DMS79 (cell line): Measurements from ENCODE around the gene TMEM218.
"Not testable (repeated sequence)": the region's sequence is repeated elsewhere in the genome, so short reads cannot be mapped to it uniquely, and the experiment has no call there.

Experiments used
- DNase-seq: peaks from one replicate; lab custom pipeline; 2025; lab: John Stamatoyannopoulos, UW

Gene TMEM218

GRCh38 chr11:125090151-125090550 lies 21.3 kb downstream of the TMEM218 start:
- DNase-seq = not testable (repeated sequence)

- DNase-seq = not testable (repeated sequence)
Measured at GRCh38 chr11:125089481-125089880, 21.9 kb downstream of the TMEM218 start.

- DNase-seq = peak; percentile 31
Measured at GRCh38 chr11:125088576-125089455, 22.6 kb downstream of the TMEM218 start.

- no peak for DNase-seq
Measured at GRCh38 chr11:125088123-125088522, 23.3 kb downstream of the TMEM218 start.

- no peak for DNase-seq
Measured at GRCh38 chr11:125086633-125087296, 24.7 kb downstream of the TMEM218 start.

DNA sequence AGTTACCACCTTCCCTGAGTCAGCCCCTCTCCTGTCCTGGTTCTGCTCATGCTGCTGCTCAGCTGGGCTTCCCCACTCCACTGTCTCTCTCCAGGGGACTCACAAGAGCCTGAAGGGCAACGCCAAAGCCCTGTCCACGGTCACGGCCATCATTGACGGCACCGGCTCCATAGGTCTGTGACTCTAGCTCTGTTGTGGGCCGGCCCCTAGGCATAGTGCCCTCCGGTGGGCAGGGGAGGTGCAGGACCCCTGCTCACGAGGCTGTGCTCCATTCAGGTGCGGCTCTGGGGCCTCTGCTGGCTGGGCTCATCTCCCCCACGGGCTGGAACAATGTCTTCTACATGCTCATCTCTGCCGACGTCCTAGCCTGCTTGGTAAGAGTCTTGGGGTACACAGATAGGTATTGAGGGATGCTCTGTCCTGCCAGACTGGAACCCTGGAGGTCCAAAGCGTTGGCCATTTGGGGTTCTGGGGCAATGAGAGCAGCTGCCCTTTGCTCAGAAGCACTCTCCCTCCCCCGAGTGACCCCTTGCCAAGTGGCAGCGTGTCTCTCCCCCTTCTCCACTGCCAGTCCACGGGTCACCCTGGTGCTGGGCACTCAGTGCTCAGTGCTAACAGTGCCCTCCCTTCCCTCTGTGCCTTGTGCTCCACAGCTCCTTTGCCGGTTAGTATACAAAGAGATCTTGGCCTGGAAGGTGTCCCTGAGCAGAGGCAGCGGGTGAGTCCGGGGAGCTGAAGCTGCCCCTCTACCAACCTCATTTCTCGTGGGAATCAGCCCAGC lies 25.9 kb downstream of the TMEM218 start:
- DNase-seq = no peak

- no peak for DNase-seq
Measured at GRCh38 chr11:125084761-125085231, 26.6 kb downstream of the TMEM218 start.

GRCh38 chr11:125084057-125084416 lies 27.4 kb downstream of the TMEM218 start:
- DNase-seq = no peak

DNA sequence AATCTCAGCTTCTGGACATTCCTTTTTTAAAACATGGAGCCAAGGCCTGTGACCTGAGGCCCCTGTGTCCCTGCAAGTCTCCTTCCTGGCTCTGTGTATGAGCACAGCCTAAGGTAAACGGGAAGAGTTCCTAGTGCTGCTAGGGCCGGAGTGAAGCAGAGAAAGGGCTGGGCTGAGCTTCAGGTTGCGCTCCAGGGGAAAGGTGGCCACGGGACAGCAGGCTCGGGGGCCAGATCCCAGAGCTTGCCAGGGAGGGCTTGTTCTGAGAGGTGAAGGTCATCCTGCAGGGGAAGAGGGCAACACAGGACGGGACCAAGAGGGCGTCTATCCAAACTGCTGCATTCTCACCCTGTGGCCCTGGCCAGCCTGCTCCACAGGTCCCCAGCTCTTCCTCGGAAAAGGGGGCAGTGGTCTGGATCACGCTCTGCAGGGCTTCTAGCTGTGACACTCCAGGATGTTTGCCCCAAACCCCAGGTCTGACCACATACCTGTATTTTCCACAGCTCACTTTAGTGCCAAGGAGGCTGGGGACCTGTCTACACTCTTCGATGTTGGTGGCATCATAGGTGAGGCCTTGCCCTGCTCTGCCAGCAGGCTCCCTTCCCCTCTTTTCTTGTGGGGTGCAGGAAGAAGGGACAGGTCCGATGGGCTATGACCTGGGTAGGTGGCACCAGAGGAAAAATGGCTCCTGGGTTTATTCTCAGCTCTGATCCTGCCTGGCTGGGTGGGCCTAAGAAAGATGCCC lies 27.9 kb downstream of the TMEM218 start:
- DNase-seq = no peak

DNA sequence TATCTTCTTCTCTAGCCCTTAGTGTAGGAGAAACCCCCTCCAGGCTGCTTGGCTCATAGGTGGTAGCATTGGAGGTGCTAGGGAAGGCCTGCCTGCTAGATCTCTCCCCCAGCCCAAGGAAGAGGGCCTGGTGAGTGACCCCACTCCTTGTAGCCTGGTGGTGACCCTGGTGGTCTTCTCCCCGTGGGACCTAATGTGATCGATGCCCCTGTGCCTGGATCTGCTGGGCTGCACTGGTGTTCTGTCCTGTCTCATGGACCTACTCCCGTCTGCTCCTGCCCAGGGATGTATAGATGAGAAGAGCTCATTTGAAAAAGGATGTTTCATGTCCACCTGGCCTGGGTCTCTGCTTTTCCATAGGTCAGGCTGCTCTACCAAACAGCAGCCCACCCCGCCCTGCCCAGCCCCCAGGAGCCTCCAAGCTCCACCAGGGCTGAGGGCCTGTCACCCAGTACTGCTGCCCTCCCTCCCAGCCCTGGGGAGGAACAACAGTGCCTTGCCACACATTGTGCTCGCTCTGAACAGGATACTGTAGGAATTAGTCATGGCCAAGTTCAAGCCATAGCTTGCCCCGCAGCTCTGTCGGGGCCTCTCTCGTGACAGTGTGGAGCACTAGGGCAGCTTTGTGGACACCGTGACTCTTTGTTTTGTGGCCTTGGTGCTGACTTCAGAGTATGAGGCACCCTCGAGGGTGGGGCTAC lies 28.7 kb downstream of the TMEM218 start:
- no peak for DNase-seq

DNA sequence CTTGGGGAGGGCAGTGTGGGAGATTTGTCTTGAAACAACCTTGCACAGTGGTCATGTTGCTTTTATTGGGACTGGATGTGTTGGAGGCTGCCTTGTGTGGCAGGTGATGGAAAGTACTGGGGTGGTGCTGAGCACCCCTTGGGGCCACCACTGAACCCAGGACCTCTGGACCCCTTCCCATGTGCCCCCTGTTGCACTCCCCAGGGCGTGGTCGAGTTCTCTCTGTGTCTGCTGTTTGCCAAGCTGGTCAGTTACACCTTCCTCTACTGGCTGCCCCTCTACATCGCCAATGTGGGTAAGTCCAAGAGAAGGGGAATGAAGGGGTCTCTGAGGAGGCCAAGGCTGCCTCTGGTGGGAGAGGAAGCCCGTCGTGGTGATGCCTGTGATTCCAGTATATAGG lies 29.4 kb downstream of the TMEM218 start:
- no peak for DNase-seq

DNA sequence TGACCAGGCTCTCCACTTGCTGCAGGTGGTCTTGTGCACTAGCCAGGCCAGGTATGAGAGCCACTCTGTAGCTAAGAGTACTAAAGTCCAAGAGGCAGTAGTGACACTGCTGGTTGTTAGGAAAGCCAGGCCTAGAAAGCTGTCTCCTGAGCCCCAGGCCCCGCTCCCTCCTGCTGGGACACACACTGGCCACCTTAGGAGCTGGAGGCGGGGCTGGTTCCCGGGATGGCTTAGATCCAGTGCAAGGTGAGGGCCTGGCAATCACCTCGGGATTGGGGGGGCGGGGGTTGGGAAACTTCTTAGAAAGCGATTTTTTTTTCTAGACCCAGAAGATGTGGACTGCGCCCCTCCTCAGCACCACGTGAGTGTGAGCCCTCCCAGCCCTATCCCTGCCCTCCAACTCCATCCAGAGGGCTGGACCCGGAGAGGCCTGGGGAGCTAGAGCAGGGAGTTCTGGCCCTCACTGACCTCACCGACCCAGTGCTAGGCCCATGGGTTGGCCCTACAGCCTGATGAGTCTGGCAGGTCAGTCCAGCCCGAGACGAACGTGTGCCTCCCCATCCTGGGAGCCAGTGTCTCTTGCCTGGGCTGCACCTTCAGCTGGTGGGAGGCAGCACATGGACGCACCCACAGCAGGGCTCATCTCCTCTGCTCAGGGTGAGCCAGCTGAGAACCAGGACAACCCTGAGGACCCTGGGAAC lies 30.2 kb downstream of the TMEM218 start:
- no peak for DNase-seq

DNA sequence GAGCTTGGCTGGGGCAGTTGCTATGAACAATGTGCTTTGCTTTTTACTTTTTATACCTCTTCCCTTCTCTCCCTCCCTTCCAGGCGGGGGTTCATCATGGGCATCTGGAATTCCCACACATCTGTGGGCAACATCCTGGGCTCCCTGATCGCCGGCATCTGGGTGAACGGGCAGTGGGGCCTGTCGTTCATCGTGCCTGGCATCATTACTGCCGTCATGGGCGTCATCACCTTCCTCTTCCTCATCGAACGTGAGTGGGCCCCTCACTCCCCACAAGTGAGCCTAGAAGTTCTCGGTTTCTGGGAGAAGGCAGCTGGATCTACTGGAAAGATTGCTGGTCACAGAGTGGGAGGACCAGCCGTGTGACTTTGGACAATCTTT lies 30.9 kb downstream of the TMEM218 start:
- DNase-seq = no peak

- no peak for DNase-seq
Measured at GRCh38 chr11:125079878-125080530, 31.4 kb downstream of the TMEM218 start.

- no peak for DNase-seq
Measured at GRCh38 chr11:125079151-125079877, 32.1 kb downstream of the TMEM218 start.

GRCh38 chr11:125078516-125079140 lies 32.8 kb downstream of the TMEM218 start:
- DNase-seq = no peak

DNA sequence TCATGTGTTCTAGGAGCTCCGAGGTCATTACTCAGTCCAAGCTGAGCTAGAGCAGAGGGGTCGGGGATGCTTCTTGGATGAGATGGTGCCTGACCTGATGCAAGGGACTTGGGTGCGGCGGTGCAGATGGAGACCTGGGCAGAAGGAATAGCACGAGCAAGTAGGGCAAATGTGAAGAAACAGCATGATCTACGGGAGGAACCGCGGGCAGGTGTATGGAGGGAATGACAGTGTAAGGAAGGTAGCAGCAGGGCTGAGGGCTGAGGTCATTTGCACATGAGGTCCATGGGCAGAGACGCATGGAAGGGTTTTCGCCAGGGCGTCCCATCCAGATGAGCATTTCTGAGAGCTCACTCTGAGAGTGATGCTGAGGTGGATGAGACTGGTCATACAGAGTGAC lies 33.4 kb downstream of the TMEM218 start:
- DNase-seq = no peak

- no peak for DNase-seq
Measured at GRCh38 chr11:125076378-125076945, 35.0 kb downstream of the TMEM218 start.

- DNase-seq = no peak
Measured at GRCh38 chr11:125075900-125076317, 35.5 kb downstream of the TMEM218 start.
